Measurements from ENCODE around the gene ZNF771. TPM values are rescaled to one million over a fixed set of nuclear protein-coding genes. Genes with fewer than 3 reads are reported as not detected.
A peak's percentile ranks its signal among the peaks of the same experiment; 100 is the strongest.

ZNF771 gene
- total and polyA plus RNA-seq, 9 of the 15 experiments (the other 6 are each of a cell fraction or from before 2014, with no cell fraction given): 1.5 to 12.6 (median 4.4) TPM

DNA sequence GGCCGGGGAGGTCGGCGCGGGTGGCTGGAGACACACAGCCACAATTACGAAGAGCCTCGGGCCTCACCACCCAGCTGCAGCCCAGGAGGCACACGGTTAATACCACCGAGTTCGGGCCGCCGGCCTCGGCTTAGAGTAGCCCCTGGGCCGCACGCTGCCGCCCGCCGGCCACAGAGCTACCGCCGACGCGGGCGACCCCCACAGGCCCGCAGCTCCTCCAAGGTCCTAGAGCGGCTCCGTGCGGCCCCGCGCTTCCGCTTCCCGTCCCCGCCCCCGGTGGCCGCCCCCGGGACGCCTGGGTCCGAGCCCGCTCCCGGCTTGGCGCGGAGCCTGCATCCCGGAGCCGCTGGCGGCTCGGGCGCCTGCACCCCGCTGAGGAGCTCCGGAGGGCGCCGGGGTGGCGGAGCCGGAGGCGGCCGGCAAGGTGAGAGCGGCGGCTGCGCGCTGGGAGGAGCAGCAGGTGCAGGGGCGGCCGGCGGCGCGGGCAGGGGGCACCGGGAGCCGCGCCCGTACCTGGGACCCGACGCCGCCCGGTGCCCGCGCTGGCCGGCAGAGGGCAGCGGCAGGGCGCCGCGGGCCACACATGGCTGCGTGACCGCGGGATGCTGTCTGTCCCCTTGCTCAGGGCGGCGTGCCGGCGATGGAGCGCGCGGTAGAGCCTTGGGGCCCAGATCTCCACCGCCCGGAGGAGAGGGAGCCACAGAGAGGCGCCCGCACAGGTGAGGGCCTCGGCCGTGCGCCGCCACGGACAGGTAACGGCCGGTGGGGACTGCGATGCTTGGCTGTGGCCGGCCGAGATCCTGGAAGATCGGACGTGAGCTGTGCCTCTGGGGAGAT is 12.0 kb upstream of the ZNF771 start, which contains the start of gene ZNF48 (continued):
- TF ChIP-seq NFE2L1 (tag; IDR thresholded peaks at IDR 0.05; ENCODE audit: borderline replicate concordance, low read depth) (no peak), BHLHE40 (IDR thresholded peaks at IDR 0.05; ENCODE audit: low read length) (peak; percentile 68), NFE2 (IDR thresholded peaks at IDR 0.05; ENCODE audit: low read depth) (no peak), CEBPG (CRISPR knock-in tag; IDR thresholded peaks at IDR 0.05) (no peak), CEBPG (tag; conservative IDR thresholded peaks at IDR 0.05 in 1 of 2, IDR thresholded peaks at IDR 0.05 in 1 of 2) (no peak), ZNF146 (CRISPR knock-in tag; IDR thresholded peaks at IDR 0.05; ENCODE audit: unreplicated experiment) (no peak), KAT7 (CRISPR knock-in tag; IDR thresholded peaks at IDR 0.05; ENCODE audit: borderline replicate concordance) (no peak), SMAD1 (IDR thresholded peaks at IDR 0.05; ENCODE audit: low read depth, low read length, partially characterized antibody) (no peak), PCBP1 (IDR thresholded peaks at IDR 0.05; ENCODE audit: low read depth, low read length, poor library complexity, severe bottlenecking) (no peak), CBX2 (IDR thresholded peaks at IDR 0.05; ENCODE audit: insufficient read depth, low read length, poor library complexity, severe bottlenecking) (no peak), KDM1A (IDR thresholded peaks at IDR 0.05) (no peak), ZKSCAN3 (CRISPR knock-in tag; IDR thresholded peaks at IDR 0.05) (no peak), ZNF3 (CRISPR knock-in tag; IDR thresholded peaks at IDR 0.05) (no peak), ZKSCAN1 (IDR thresholded peaks at IDR 0.05; ENCODE audit: low read depth, low read length) (no peak)
- TF ChIP-seq, protein P1, sequence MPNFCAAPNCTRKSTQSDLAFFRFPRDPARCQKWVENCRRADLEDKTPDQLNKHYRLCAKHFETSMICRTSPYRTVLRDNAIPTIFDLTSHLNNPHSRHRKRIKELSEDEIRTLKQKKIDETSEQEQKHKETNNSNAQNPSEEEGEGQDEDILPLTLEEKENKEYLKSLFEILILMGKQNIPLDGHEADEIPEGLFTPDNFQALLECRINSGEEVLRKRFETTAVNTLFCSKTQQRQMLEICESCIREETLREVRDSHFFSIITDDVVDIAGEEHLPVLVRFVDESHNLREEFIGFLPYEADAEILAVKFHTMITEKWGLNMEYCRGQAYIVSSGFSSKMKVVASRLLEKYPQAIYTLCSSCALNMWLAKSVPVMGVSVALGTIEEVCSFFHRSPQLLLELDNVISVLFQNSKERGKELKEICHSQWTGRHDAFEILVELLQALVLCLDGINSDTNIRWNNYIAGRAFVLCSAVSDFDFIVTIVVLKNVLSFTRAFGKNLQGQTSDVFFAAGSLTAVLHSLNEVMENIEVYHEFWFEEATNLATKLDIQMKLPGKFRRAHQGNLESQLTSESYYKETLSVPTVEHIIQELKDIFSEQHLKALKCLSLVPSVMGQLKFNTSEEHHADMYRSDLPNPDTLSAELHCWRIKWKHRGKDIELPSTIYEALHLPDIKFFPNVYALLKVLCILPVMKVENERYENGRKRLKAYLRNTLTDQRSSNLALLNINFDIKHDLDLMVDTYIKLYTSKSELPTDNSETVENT (CRISPR knock-in tag; IDR thresholded peaks at IDR 0.05): peak; percentile 98
- TF ChIP-seq, protein P2, sequence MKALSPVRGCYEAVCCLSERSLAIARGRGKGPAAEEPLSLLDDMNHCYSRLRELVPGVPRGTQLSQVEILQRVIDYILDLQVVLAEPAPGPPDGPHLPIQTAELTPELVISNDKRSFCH (CRISPR knock-in tag; IDR thresholded peaks at IDR 0.05): no peak
- TF ChIP-seq, protein P2 (tag; IDR thresholded peaks at IDR 0.05): peak; percentile 74; the same call in 1 of the 2 replicates

All from K562 (cell line).